ENCODE data around the gene FGF12. TPM values are rescaled to one million over a fixed set of nuclear protein-coding genes. Genes with fewer than 3 reads are reported as not detected.

Gene FGF12
- polyA plus RNA-seq, 2 donors: 1.2 to 1.5 TPM

- WGBS, 2 donors: 51 to 67% methylated on average over 1 of the region's 1 CpG
- Histone ChIP-seq H3K4me1 (ENCODE audit: control insufficient read depth in 2 of 2, insufficient read depth in 2 of 2, low read length in 1 of 2) (no peaks in the 10 kb centered on the region), H3K27ac (ENCODE audit: low read depth in 2 of 2, low read length in 1 of 2) (no peak overlapping the region), H3K9me3 (ENCODE audit: control insufficient read depth in 2 of 2, insufficient read depth in 1 of 2, low read depth in 1 of 2, low read length in 1 of 2) (no peaks in the 10 kb centered on the region), H3K36me3 (ENCODE audit: control insufficient read depth in 2 of 2, insufficient read depth in 2 of 2, low read length in 1 of 2) (no peaks in the 10 kb centered on the region), H3K27me3 (ENCODE audit: control insufficient read depth in 1 of 2, insufficient read depth in 2 of 2, low read length in 2 of 2) (peaks cover 0 to 2% of the 10 kb centered on the region in 2 donors), H3K4me3 (ENCODE audit: low read depth in 1 of 2, low read length in 2 of 2) (no peak overlapping the region)
Measured at GRCh38 chr3:192494174-192494573, 233.2 kb downstream of the FGF12 start.

GRCh38 chr3:192490720-192491119 lies 236.6 kb downstream of the FGF12 start:
- 88 to 89% methylated on average over 4 of the region's 4 CpGs for WGBS, 2 donors
- no peak overlapping the region for H3K27ac ChIP-seq (ENCODE audit: low read depth in 2 of 2, low read length in 1 of 2)
- no peak overlapping the region for H3K4me3 ChIP-seq (ENCODE audit: low read depth in 1 of 2, low read length in 2 of 2)

GRCh38 chr3:192489579-192489978 lies 237.8 kb downstream of the FGF12 start:
- no peaks in the 10 kb centered on the region for H3K4me1 ChIP-seq (ENCODE audit: control insufficient read depth in 2 of 2, insufficient read depth in 2 of 2, low read length in 1 of 2)
- H3K4me3 ChIP-seq (ENCODE audit: low read depth in 1 of 2, low read length in 2 of 2): no peak overlapping the region
- WGBS, 2 donors: 72 to 82% methylated on average over 2 of the region's 2 CpGs
- H3K9me3 ChIP-seq (ENCODE audit: control insufficient read depth in 2 of 2, insufficient read depth in 1 of 2, low read depth in 1 of 2, low read length in 1 of 2): no peaks in the 10 kb centered on the region
- H3K36me3 ChIP-seq (ENCODE audit: control insufficient read depth in 2 of 2, insufficient read depth in 2 of 2, low read length in 1 of 2): no peaks in the 10 kb centered on the region
- no peak overlapping the region for H3K27ac ChIP-seq (ENCODE audit: low read depth in 2 of 2, low read length in 1 of 2)
- no peaks in the 10 kb centered on the region for H3K27me3 ChIP-seq (ENCODE audit: control insufficient read depth in 1 of 2, insufficient read depth in 2 of 2, low read length in 2 of 2)

More at GRCh38 chr3:192490720-192491119, 236.6 kb downstream of the FGF12 start:
- H3K9me3 ChIP-seq (ENCODE audit: control insufficient read depth in 2 of 2, insufficient read depth in 1 of 2, low read depth in 1 of 2, low read length in 1 of 2): no peaks in the 10 kb centered on the region
- no peaks in the 10 kb centered on the region for H3K27me3 ChIP-seq (ENCODE audit: control insufficient read depth in 1 of 2, insufficient read depth in 2 of 2, low read length in 2 of 2)
- H3K36me3 ChIP-seq (ENCODE audit: control insufficient read depth in 2 of 2, insufficient read depth in 2 of 2, low read length in 1 of 2): no peaks in the 10 kb centered on the region
- no peaks in the 10 kb centered on the region for H3K4me1 ChIP-seq (ENCODE audit: control insufficient read depth in 2 of 2, insufficient read depth in 2 of 2, low read length in 1 of 2)

- no peak overlapping the region for H3K4me3 ChIP-seq (ENCODE audit: low read depth in 1 of 2, low read length in 2 of 2)
- 29 to 53% methylated on average over 3 of the region's 3 CpGs for WGBS, 2 donors
- H3K27me3 ChIP-seq (ENCODE audit: control insufficient read depth in 1 of 2, insufficient read depth in 2 of 2, low read length in 2 of 2): no peaks in the 10 kb centered on the region
- no peaks in the 10 kb centered on the region for H3K9me3 ChIP-seq (ENCODE audit: control insufficient read depth in 2 of 2, insufficient read depth in 1 of 2, low read depth in 1 of 2, low read length in 1 of 2)
- no peaks in the 10 kb centered on the region for H3K4me1 ChIP-seq (ENCODE audit: control insufficient read depth in 2 of 2, insufficient read depth in 2 of 2, low read length in 1 of 2)
- no peaks in the 10 kb centered on the region for H3K36me3 ChIP-seq (ENCODE audit: control insufficient read depth in 2 of 2, insufficient read depth in 2 of 2, low read length in 1 of 2)
- H3K27ac ChIP-seq (ENCODE audit: low read depth in 2 of 2, low read length in 1 of 2): no peak overlapping the region
Measured at GRCh38 chr3:192487033-192487432, 240.3 kb downstream of the FGF12 start.

GRCh38 chr3:192482809-192483208 lies 244.5 kb downstream of the FGF12 start:
- Histone ChIP-seq H3K27ac (ENCODE audit: low read depth in 2 of 2, low read length in 1 of 2) (no peak overlapping the region), H3K4me1 (ENCODE audit: control insufficient read depth in 2 of 2, insufficient read depth in 2 of 2, low read length in 1 of 2) (no peaks in the 10 kb centered on the region), H3K4me3 (ENCODE audit: low read depth in 1 of 2, low read length in 2 of 2) (no peak overlapping the region), H3K36me3 (ENCODE audit: control insufficient read depth in 2 of 2, insufficient read depth in 2 of 2, low read length in 1 of 2) (no peaks in the 10 kb centered on the region), H3K27me3 (ENCODE audit: control insufficient read depth in 1 of 2, insufficient read depth in 2 of 2, low read length in 2 of 2) (no peaks in the 10 kb centered on the region), H3K9me3 (ENCODE audit: control insufficient read depth in 2 of 2, insufficient read depth in 1 of 2, low read depth in 1 of 2, low read length in 1 of 2) (no peaks in the 10 kb centered on the region)
- 31 to 45% methylated on average over 2 of the region's 2 CpGs for WGBS, 2 donors

GRCh38 chr3:192482391-192482790 lies 244.9 kb downstream of the FGF12 start:
- no peak overlapping the region for H3K4me3 ChIP-seq (ENCODE audit: low read depth in 1 of 2, low read length in 2 of 2)
- H3K9me3 ChIP-seq (ENCODE audit: control insufficient read depth in 2 of 2, insufficient read depth in 1 of 2, low read depth in 1 of 2, low read length in 1 of 2): no peaks in the 10 kb centered on the region
- no peak overlapping the region for H3K27ac ChIP-seq (ENCODE audit: low read depth in 2 of 2, low read length in 1 of 2)
- no peaks in the 10 kb centered on the region for H3K4me1 ChIP-seq (ENCODE audit: control insufficient read depth in 2 of 2, insufficient read depth in 2 of 2, low read length in 1 of 2)
- H3K36me3 ChIP-seq (ENCODE audit: control insufficient read depth in 2 of 2, insufficient read depth in 2 of 2, low read length in 1 of 2): no peaks in the 10 kb centered on the region
- no peaks in the 10 kb centered on the region for H3K27me3 ChIP-seq (ENCODE audit: control insufficient read depth in 1 of 2, insufficient read depth in 2 of 2, low read length in 2 of 2)
- WGBS, 2 donors: 63 to 73% methylated on average over 7 of the region's 7 CpGs

GRCh38 chr3:192481638-192482037 lies 245.7 kb downstream of the FGF12 start:
- Histone ChIP-seq H3K4me3 (ENCODE audit: low read depth in 1 of 2, low read length in 2 of 2) (no peak overlapping the region), H3K27ac (ENCODE audit: low read depth in 2 of 2, low read length in 1 of 2) (no peak overlapping the region), H3K36me3 (ENCODE audit: control insufficient read depth in 2 of 2, insufficient read depth in 2 of 2, low read length in 1 of 2) (no peaks in the 10 kb centered on the region), H3K4me1 (ENCODE audit: control insufficient read depth in 2 of 2, insufficient read depth in 2 of 2, low read length in 1 of 2) (no peaks in the 10 kb centered on the region), H3K9me3 (ENCODE audit: control insufficient read depth in 2 of 2, insufficient read depth in 1 of 2, low read depth in 1 of 2, low read length in 1 of 2) (no peaks in the 10 kb centered on the region), H3K27me3 (ENCODE audit: control insufficient read depth in 1 of 2, insufficient read depth in 2 of 2, low read length in 2 of 2) (no peaks in the 10 kb centered on the region)
- WGBS, 2 donors: 42 to 65% methylated on average over 5 of the region's 5 CpGs

- 32 to 34% methylated on average over 13 of the region's 13 CpGs for WGBS, 2 donors
Measured at GRCh38 chr3:192467230-192468140, 259.9 kb downstream of the FGF12 start.

GRCh38 chr3:192449036-192449435 lies 278.3 kb downstream of the FGF12 start:
- H3K27me3 ChIP-seq (ENCODE audit: control insufficient read depth in 1 of 2, insufficient read depth in 2 of 2, low read length in 2 of 2): no peaks in the 10 kb centered on the region
- H3K4me3 ChIP-seq (ENCODE audit: low read depth in 1 of 2, low read length in 2 of 2): no peak overlapping the region
- no peaks in the 10 kb centered on the region for H3K9me3 ChIP-seq (ENCODE audit: control insufficient read depth in 2 of 2, insufficient read depth in 1 of 2, low read depth in 1 of 2, low read length in 1 of 2)
- H3K4me1 ChIP-seq (ENCODE audit: control insufficient read depth in 2 of 2, insufficient read depth in 2 of 2, low read length in 1 of 2): no peaks in the 10 kb centered on the region
- H3K36me3 ChIP-seq (ENCODE audit: control insufficient read depth in 2 of 2, insufficient read depth in 2 of 2, low read length in 1 of 2): no peaks in the 10 kb centered on the region
- no peak overlapping the region for H3K27ac ChIP-seq (ENCODE audit: low read depth in 2 of 2, low read length in 1 of 2)
- 57 to 67% methylated on average over 4 of the region's 4 CpGs for WGBS, 2 donors

More at GRCh38 chr3:192467230-192468140, 259.9 kb downstream of the FGF12 start:
- Histone ChIP-seq H3K27me3 (ENCODE audit: control insufficient read depth in 1 of 2, insufficient read depth in 2 of 2, low read length in 2 of 2) (no peaks in the 10 kb centered on the region), H3K4me1 (ENCODE audit: control insufficient read depth in 2 of 2, insufficient read depth in 2 of 2, low read length in 1 of 2) (no peaks in the 10 kb centered on the region), H3K4me3 (ENCODE audit: low read depth in 1 of 2, low read length in 2 of 2) (no peak overlapping the region), H3K36me3 (ENCODE audit: control insufficient read depth in 2 of 2, insufficient read depth in 2 of 2, low read length in 1 of 2) (no peaks in the 10 kb centered on the region), H3K9me3 (ENCODE audit: control insufficient read depth in 2 of 2, insufficient read depth in 1 of 2, low read depth in 1 of 2, low read length in 1 of 2) (no peaks in the 10 kb centered on the region), H3K27ac (ENCODE audit: low read depth in 2 of 2, low read length in 1 of 2) (no peak overlapping the region)
